ENCODE data around the gene FBRS.
"Not testable (repeated sequence)": the region's sequence is repeated elsewhere in the genome, so short reads cannot be mapped to it uniquely, and the experiment has no call there.

FBRS gene

GRCh38 chr16:30700491-30700890, 42.3 kb downstream of the FBRS start:
- no peak for DNase-seq

GRCh38 chr16:30700971-30701370, 42.7 kb downstream of the FBRS start:
- DNase-seq, result no peak

GRCh38 chr16:30703071-30703470, 44.8 kb downstream of the FBRS start:
- not testable (repeated sequence) for DNase-seq

GRCh38 chr16:30703971-30704370, 45.7 kb downstream of the FBRS start:
- DNase-seq, result no peak

- no peak for DNase-seq
Observed at GRCh38 chr16:30706046-30706445, 47.8 kb downstream of the FBRS start.

- no peak for DNase-seq
Observed at GRCh38 chr16:30710971-30711370, 52.7 kb downstream of the FBRS start.

- DNase-seq, result no peak
Observed at GRCh38 chr16:30711712-30712111, 53.5 kb downstream of the FBRS start.

GRCh38 chr16:30715750-30716445, 57.7 kb downstream of the FBRS start:
- DNase-seq, result no peak

GRCh38 chr16:30720086-30720485, 61.9 kb downstream of the FBRS start:
- no peak for DNase-seq

All from COR-L47 (cell line).